Occipital lobe (tissue), 2 donors: Measurements from ENCODE around the gene EML2. TPM values are rescaled to one million over a fixed set of nuclear protein-coding genes. Genes with fewer than 3 reads are reported as not detected.
A peak's percentile ranks its signal among the peaks of the same experiment; 100 is the strongest.

Experiments
- DNase-seq: peaks from one replicate; lab custom pipeline; 2025; lab: John Stamatoyannopoulos, UW
- total RNA-seq: library from RNA; depleted of rRNA; stranded (reverse); fragments of >200 nt; gene quantifications from one replicate; pipeline ENCODE4 v1.2.3, GENCODE V29; 2014

The EML2 gene
- total RNA-seq, 1 donor from 2014 or later = 15.8 TPM

DNA sequence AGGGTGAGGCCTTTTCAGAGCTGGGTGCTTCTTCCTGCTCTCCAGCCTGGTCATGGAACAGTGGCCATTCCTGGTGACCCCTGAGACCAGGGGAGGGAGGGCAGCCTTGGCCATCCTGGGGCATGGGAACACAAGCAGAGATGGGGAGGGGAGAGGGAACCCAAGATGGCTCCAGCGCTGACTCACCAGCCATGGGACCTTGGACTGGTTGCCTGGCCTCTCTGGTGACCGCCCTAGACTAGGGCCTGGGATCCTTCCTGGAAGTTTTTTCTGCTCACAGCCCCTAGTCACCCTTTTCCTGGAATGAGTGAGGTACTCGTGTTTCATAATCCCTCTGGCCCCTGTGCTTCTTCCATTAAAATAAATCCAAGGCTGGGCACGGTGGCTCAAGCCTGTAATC is 51.3 kb downstream of the EML2 start:
- DNase-seq = no peak

GRCh38 chr19:45585158-45585577 is 54.0 kb downstream of the EML2 start:
- DNase-seq = no peak

- peak; percentile 99 for DNase-seq
These were observed 54.7 kb downstream of the EML2 start, which contains the start of gene OPA3 for GRCh38 chr19:45584332-45585157. Gene OPA3, minus strand, starts transcription at chr19:45584802. Its CDS starts 38 bp downstream, at chr19:45584764.

DNA sequence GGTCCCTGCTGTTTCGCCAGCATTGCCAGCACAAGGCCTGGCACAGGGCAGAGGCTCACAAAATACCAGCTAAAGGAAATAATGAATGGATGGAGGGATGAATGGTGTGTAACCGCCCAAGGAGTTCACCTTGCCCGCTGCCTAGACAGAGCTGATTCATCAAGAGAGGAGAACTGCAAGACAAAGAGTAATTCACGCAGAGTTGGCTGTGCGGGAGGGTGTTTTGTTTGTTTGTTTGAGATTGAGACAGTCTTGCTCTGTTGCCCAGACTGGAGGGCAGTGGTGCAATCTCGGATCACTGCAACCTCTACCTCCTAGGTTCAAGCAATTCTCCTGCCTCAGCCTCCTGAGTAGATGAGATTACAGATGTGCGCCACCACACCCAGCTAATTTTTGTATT is 57.6 kb downstream of the EML2 start:
- no peak for DNase-seq

DNA sequence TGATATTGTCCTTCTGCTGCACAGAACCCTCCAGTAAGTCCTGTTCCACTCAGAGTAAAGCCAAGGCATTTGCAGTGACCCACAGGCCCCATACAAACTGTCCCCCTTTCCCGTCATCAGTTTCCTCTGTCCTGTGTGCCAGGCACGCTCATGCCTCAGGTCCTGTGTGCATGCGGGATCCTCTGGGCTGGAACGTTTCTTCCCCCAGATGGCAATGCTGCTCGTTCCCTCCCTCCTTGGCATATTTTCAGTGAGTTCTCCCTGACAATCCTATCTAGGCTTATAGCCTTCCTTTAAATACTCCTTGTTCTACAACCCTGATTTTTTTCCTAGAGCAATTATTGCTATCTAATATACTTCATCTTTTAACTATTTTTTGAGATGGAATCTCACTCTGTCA is 60.3 kb downstream of the EML2 start:
- DNase-seq = no peak

GRCh38 chr19:45577111-45577905 is 61.9 kb downstream of the EML2 start:
- no peak for DNase-seq

- no peak for DNase-seq
These were observed 62.5 kb downstream of the EML2 start for GRCh38 chr19:45576682-45577081.

DNA sequence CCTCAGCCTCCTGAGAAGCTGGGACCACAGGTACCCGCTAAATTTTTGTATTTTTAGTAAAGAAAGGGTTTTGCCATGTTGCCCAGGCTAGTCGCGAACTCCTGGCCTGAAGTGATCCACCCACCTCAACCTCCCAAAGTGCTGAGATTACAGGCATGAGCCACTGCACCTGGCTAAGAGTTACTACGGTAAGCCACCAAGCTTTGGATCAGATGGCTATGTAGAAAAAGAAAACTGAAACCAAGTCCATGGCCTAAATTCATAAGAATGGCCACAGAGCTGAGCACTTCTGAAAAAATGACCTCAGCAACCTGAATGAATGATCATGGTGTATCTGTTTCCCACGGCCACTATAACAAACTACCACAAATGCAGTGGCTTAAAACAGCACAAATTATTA is 64.0 kb downstream of the EML2 start:
- no peak for DNase-seq

- DNase-seq = no peak
These were observed 64.7 kb downstream of the EML2 start for GRCh38 chr19:45574526-45574925.

DNA sequence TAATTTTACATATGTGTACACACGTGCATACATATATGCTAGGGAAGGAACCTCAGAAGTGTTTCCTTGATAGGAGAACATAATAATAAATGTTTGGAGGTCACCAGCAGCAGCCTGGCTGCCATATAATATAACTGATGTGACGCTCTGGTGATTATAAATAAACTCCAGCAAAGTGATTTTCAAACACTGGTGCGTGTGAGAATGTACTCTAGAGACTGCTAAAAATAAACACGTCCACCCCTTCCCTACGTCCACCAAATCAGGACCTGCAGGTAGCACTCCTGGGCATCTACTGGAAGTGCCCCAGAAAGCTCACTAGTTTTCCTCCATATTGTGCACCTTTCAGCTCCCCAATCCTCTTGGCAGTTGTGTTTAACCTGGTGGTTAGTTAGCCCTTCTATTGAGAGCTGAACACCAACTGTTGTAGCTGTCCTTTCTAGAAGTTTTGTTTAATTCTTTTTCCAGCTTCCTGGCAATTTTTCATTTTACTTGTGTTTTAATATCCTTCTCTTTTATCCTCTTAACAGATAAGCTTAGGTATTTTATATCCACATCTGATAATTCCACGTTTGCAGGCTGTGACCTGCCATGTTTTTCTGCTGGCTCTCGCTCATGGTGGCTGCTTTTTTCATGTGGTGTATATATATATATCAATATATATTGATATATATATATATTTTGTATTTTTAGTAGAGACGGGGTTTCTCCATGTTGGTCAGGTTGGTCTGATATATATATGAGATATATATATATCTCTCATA is 67.6 kb downstream of the EML2 start:
- no peak for DNase-seq

DNA sequence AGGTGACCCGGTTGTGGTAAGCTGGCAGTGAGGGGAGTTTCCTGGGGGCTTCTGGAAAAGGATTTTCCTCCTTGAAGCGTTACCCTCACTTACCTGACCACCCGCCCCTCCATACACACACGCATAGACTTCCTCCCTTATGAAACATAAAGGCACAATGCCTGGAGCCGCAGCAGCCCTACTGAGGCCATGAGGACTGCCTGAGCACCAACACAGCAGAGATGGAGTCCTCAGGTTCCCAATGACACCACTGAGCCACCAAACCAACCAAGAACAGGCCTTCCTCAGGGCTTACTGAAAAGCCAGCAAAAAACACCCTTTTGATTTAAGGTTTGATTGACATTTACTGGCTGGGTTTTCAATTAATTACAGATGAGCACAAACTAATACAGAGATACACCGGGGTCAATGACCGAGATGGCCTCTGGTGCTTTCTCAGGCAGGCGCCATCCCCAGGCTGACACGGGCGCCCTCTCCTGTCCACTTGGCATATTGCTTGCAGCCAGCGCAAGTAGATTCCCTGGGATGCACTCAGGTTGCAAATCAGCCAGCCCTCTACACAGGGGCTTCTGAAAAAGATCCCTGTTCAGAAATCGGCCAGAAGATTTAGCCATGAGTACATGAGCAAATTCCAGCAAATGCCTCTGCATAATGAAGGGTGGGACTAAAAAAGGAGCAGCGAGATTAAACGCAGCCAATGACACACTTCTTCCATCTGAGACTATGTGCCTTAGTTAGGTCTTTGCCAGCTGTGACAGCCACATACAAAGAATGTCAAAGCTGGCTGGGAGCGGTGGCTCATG is 69.4 kb downstream of the EML2 start:
- DNase-seq = no peak

- no peak for DNase-seq
These were observed 70.5 kb downstream of the EML2 start for GRCh38 chr19:45568732-45569131.

DNA sequence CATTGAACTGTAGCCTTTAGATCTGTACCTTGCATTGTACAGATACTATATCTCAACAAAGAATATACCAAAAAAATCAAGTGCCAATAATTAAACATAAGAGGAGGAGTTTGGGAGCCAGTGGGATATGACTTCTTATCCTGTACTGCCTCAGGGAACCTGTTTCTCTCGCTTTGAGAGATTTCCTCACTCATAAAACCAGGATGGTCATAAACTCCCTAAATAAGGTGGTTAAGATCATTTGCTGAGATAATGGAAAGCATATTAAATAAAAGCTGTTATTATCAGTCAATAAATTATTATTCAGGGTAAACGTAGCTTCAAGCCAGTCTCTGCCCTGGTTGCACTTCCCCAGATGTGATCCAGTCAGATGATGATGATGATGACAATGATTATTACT is 71.6 kb downstream of the EML2 start:
- DNase-seq = no peak

DNA sequence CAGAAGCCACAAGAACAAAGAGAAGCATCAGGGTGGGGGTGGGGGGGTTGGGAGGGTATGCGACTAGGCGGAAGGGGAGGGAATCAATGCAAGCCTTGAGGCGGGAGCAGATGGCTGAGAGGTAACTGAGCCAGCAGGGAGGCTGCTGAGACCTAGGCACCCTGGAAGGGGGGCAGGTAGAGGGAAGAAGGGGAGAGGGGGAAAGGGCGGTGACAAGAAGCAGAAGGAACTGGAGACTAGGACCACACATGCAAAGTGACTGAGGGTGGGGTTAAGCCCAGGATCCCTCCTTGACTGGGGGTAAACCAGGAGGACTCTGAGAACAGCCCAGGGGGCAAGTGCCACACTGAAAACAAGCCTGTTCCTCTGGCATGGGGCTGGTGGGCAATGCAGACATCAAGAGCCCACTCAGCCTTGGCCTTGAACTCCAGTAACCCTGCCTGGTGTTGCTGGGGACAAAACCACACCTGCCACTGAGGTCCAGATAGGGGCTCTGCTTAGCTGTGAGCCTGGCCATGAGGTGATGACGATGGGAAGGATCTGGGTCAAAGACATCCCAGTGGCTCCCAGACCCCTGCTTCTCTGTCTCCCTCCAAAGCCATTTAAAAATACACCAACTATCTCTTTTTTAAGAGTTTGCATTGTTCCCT is 74.9 kb downstream of the EML2 start:
- DNase-seq = no peak

DNA sequence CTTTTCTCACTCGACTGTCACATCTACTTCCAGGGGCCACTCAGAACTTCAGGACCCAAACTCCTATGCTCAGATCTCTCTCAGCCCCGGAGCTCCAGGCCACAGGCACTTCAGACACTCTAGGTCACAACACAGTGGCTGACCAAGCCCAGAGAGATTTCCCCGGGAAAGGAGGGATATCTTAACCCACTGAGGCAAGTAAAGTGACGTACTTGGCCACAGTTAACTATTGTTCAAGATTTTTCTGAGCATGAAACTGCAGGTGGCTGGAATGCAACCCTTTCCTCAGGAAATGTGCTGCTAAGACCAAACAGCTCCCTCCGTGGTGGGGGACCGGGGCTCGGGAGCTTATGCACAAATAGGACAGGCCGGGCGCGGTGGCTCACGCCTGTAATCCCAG is 78.5 kb downstream of the EML2 start:
- no peak for DNase-seq

- DNase-seq = no peak
These were observed 79.2 kb downstream of the EML2 start for GRCh38 chr19:45560038-45560437.
